Measurements from ENCODE around the gene COL27A1. TPM values are rescaled to one million over a fixed set of nuclear protein-coding genes. Genes with fewer than 3 reads are reported as not detected.
"Not testable (repeated sequence)": the region's sequence is repeated elsewhere in the genome, so short reads cannot be mapped to it uniquely, and the experiment has no call there.

Gene COL27A1
- polyA plus RNA-seq, 5 donors, result 117 to 182 (median 145) TPM

GRCh38 chr9:114317665-114318357, 162.5 kb downstream of the COL27A1 start:
- peak in 1 of 2 donors; percentile 18 for DNase-seq

- no peak for DNase-seq
These were observed 163.1 kb downstream of the COL27A1 start for GRCh38 chr9:114318416-114318815.

- DNase-seq, result no peak
These were observed 163.8 kb downstream of the COL27A1 start for GRCh38 chr9:114319147-114319546.

GRCh38 chr9:114320710-114321109, 165.4 kb downstream of the COL27A1 start:
- DNase-seq, result not testable (repeated sequence)

- DNase-seq, result no peak
These were observed 166.4 kb downstream of the COL27A1 start for GRCh38 chr9:114321759-114322158.

- peak; percentile 27 to 40 for DNase-seq
These were observed 167.0 kb downstream of the COL27A1 start for GRCh38 chr9:114322160-114322818.

- not testable (repeated sequence) for DNase-seq
These were observed 167.6 kb downstream of the COL27A1 start, which contains the start of gene ORM1 for GRCh38 chr9:114322831-114323531. ORM1 (plus strand) TSS chr9:114323098; CDS start chr9:114323134, 36 bp downstream.

- DNase-seq, result not testable (repeated sequence)
These were observed 168.5 kb downstream of the COL27A1 start for GRCh38 chr9:114323849-114324248.

- no peak for DNase-seq
These were observed 169.2 kb downstream of the COL27A1 start for GRCh38 chr9:114324492-114324891.

GRCh38 chr9:114324965-114325364, 169.6 kb downstream of the COL27A1 start:
- not testable (repeated sequence) for DNase-seq

GRCh38 chr9:114325684-114326254, 170.4 kb downstream of the COL27A1 start:
- DNase-seq, result not testable (repeated sequence)

- no peak for DNase-seq
These were observed 172.4 kb downstream of the COL27A1 start for GRCh38 chr9:114327749-114328148.

- not testable (repeated sequence) for DNase-seq
These were observed 173.1 kb downstream of the COL27A1 start for GRCh38 chr9:114328357-114328820.

GRCh38 chr9:114328937-114329624, 173.7 kb downstream of the COL27A1 start:
- DNase-seq, result not testable (repeated sequence)

GRCh38 chr9:114329625-114330022, 174.3 kb downstream of the COL27A1 start, which contains the start of gene ORM2:
ORM2 (plus strand) TSS chr9:114329869; CDS start chr9:114329905, 36 bp downstream.
- DNase-seq, result not testable (repeated sequence)

GRCh38 chr9:114330636-114331035, 175.3 kb downstream of the COL27A1 start:
- no peak for DNase-seq

GRCh38 chr9:114331229-114332195, 176.2 kb downstream of the COL27A1 start:
- not testable (repeated sequence) for DNase-seq

GRCh38 chr9:114332474-114333040, 177.2 kb downstream of the COL27A1 start:
- not testable (repeated sequence) for DNase-seq

- not testable (repeated sequence) for DNase-seq
These were observed 178.4 kb downstream of the COL27A1 start for GRCh38 chr9:114333718-114334117.

- no peak for DNase-seq
These were observed 179.2 kb downstream of the COL27A1 start for GRCh38 chr9:114334490-114334889.
